Measurements from ENCODE around the gene BRCC3.
"Not testable (repeated sequence)": the region's sequence is repeated elsewhere in the genome, so short reads cannot be mapped to it uniquely, and the experiment has no call there.

The BRCC3 gene

GRCh38 chrX:155132110-155132509 is 60.8 kb downstream of the BRCC3 start:
- Histone ChIP-seq H3K4me3 (ENCODE audit: low read length) (no peak overlapping the region), H3K4me1 (ENCODE audit: insufficient read depth, low read length) (no peaks in the 10 kb centered on the region), H3K9me3 (ENCODE audit: low read length) (no peaks in the 10 kb centered on the region), H3K27me3 (ENCODE audit: insufficient read depth, low read length) (no peaks in the 10 kb centered on the region), H2AFZ (ENCODE audit: low read depth, low read length) (no peak overlapping the region), H3K36me3 (ENCODE audit: insufficient read depth, low read length) (no peaks in the 10 kb centered on the region)

- H3K9me3 ChIP-seq (ENCODE audit: low read length), result no peaks in the 10 kb centered on the region
- no peaks in the 10 kb centered on the region for H3K4me1 ChIP-seq (ENCODE audit: insufficient read depth, low read length)
- H3K4me3 ChIP-seq (ENCODE audit: low read length), result no peak overlapping the region
- H3K36me3 ChIP-seq (ENCODE audit: insufficient read depth, low read length), result no peaks in the 10 kb centered on the region
- no peaks in the 10 kb centered on the region for H3K27me3 ChIP-seq (ENCODE audit: insufficient read depth, low read length)
- no peak overlapping the region for H2AFZ ChIP-seq (ENCODE audit: low read depth, low read length)
Observed at GRCh38 chrX:155134255-155134654, 62.9 kb downstream of the BRCC3 start.

- H3K4me1 ChIP-seq (ENCODE audit: insufficient read depth, low read length), result no peaks in the 10 kb centered on the region
- no peaks in the 10 kb centered on the region for H3K36me3 ChIP-seq (ENCODE audit: insufficient read depth, low read length)
- no peak overlapping the region for H2AFZ ChIP-seq (ENCODE audit: low read depth, low read length)
- no peaks in the 10 kb centered on the region for H3K9me3 ChIP-seq (ENCODE audit: low read length)
- H3K4me3 ChIP-seq (ENCODE audit: low read length), result no peak overlapping the region
- H3K27me3 ChIP-seq (ENCODE audit: insufficient read depth, low read length), result no peaks in the 10 kb centered on the region
Observed at GRCh38 chrX:155143959-155144548, 72.7 kb downstream of the BRCC3 start.

- Histone ChIP-seq H3K36me3 (ENCODE audit: insufficient read depth, low read length) (no peaks in the 10 kb centered on the region), H3K9me3 (ENCODE audit: low read length) (no peaks in the 10 kb centered on the region), H3K4me1 (ENCODE audit: insufficient read depth, low read length) (no peaks in the 10 kb centered on the region), H3K27me3 (ENCODE audit: insufficient read depth, low read length) (no peaks in the 10 kb centered on the region), H2AFZ (ENCODE audit: low read depth, low read length) (no peak overlapping the region), H3K4me3 (ENCODE audit: low read length) (no peak overlapping the region)
Observed at GRCh38 chrX:155144926-155145325, 73.6 kb downstream of the BRCC3 start.

GRCh38 chrX:155147612-155148011 is 76.3 kb downstream of the BRCC3 start:
- not testable (repeated sequence) for H3K36me3 ChIP-seq (ENCODE audit: insufficient read depth, low read length); H3K4me1 ChIP-seq (ENCODE audit: insufficient read depth, low read length); H3K4me3 ChIP-seq (ENCODE audit: low read length); H3K9me3 ChIP-seq (ENCODE audit: low read length); H3K27me3 ChIP-seq (ENCODE audit: insufficient read depth, low read length); H2AFZ ChIP-seq (ENCODE audit: low read depth, low read length)

- H3K36me3 ChIP-seq (ENCODE audit: insufficient read depth, low read length); H3K27me3 ChIP-seq (ENCODE audit: insufficient read depth, low read length); H3K9me3 ChIP-seq (ENCODE audit: low read length); H2AFZ ChIP-seq (ENCODE audit: low read depth, low read length); H3K4me1 ChIP-seq (ENCODE audit: insufficient read depth, low read length); H3K4me3 ChIP-seq (ENCODE audit: low read length): not testable (repeated sequence)
Observed at GRCh38 chrX:155148166-155148565, 76.9 kb downstream of the BRCC3 start.

- Histone ChIP-seq H3K4me1 (ENCODE audit: insufficient read depth, low read length) (no peaks in the 10 kb centered on the region), H3K4me3 (ENCODE audit: low read length) (no peak overlapping the region), H2AFZ (ENCODE audit: low read depth, low read length) (no peak overlapping the region), H3K27me3 (ENCODE audit: insufficient read depth, low read length) (no peaks in the 10 kb centered on the region), H3K36me3 (ENCODE audit: insufficient read depth, low read length) (no peaks in the 10 kb centered on the region), H3K9me3 (ENCODE audit: low read length) (no peaks in the 10 kb centered on the region)
Observed at GRCh38 chrX:155148724-155149537, 77.6 kb downstream of the BRCC3 start.

GRCh38 chrX:155169881-155170280 is 98.6 kb downstream of the BRCC3 start:
- H3K4me3 ChIP-seq (ENCODE audit: low read length), result no peak overlapping the region
- no peaks in the 10 kb centered on the region for H3K9me3 ChIP-seq (ENCODE audit: low read length)
- H3K4me1 ChIP-seq (ENCODE audit: insufficient read depth, low read length), result no peaks in the 10 kb centered on the region
- H3K36me3 ChIP-seq (ENCODE audit: insufficient read depth, low read length), result no peaks in the 10 kb centered on the region
- H2AFZ ChIP-seq (ENCODE audit: low read depth, low read length), result no peak overlapping the region
- no peaks in the 10 kb centered on the region for H3K27me3 ChIP-seq (ENCODE audit: insufficient read depth, low read length)
